ENCODE results near the gene DTX3L.
"Not testable (repeated sequence)": the region's sequence is repeated elsewhere in the genome, so short reads cannot be mapped to it uniquely, and the experiment has no call there.

The DTX3L gene

GRCh38 chr3:122562923-122563716 is 1.0 kb upstream of the DTX3L start:
- no peak for DNase-seq

DNA sequence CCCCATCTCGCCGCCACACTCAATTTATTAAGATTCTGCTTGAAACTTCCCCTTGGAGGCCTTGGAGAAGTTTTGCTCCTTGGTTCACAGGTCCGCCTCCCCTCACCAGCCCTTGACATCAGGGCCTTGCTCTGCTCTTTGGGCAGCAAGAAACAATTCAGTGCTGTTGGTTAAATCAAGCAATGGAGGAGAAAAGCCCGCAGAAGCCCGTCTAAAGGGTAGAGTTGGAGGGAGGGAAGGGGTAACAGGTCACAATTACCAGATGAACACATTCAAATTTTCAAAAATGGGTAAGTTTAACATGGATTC is 467 bp upstream of the DTX3L start:
- DNase-seq = peak; percentile 34

- DNase-seq = not testable (repeated sequence)
Observed at GRCh38 chr3:122568131-122568530, 4.0 kb downstream of the DTX3L start.

- no peak for DNase-seq
Observed at GRCh38 chr3:122568755-122569154, 4.6 kb downstream of the DTX3L start.

- peak; percentile 61 for DNase-seq
Observed at GRCh38 chr3:122572940-122573412, 8.8 kb downstream of the DTX3L start.

DNA sequence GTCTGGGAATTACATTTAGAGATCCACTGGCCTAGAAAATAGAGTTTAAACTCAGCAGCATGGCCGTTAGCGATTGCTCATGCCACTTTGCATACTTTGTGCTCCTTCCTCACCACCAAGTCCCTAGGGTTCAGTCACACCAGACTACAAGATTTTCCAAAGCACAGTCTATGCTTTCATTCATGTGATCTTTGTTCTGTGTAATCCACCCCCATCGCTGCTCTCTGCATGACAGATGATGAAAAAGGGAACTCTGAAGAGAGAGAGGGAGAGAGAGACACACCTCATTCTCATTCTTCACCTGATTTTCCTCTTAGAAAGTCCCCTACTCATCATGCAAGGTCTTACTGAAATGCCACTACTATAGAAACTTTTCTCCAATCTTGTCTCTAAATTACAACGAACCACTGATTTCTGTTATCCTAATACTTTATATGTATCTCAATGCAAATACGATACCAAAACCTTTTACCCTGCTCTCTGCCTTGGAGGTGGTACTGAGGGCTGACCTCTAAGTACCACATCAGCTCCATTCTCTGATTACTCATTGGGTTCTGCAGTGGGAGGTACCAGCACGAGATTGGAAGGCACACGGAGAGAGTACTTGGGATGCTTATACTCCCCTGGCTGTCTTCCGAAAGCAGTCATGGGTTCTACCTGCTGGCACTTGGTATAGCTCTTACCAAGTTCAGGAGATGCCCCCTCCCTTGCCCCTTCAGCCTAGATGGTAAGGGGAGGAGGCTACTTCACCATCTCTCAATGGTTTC is 12.2 kb downstream of the DTX3L start:
- DNase-seq = peak; percentile 62

- DNase-seq = peak; percentile 67
Observed at GRCh38 chr3:122577409-122578031, 13.4 kb downstream of the DTX3L start, which contains the start of gene PARP15. Gene PARP15 (plus strand): TSS chr3:122577650. CDS start chr3:122577668, 18 bp downstream.

- no peak for DNase-seq
Observed at GRCh38 chr3:122578069-122578740, 14.1 kb downstream of the DTX3L start.

DNA sequence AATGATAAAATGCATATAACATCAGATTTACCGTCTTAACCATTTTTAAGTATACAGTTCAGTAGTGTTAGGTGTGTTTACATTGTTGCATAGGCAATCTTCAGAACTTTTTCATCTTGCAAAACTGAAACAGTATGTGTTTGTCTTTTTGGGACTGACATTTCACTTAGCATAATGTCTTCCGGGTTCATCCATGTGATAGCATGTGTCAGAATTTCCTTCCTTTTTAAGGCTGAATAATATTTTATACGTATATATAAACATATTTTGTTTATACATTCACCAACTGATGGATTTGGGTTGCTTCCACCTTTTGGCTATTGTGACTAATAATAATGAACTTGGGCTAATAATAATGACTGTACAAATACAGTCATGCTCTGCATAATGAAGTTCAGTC is 16.3 kb downstream of the DTX3L start:
- DNase-seq = no peak

DNA sequence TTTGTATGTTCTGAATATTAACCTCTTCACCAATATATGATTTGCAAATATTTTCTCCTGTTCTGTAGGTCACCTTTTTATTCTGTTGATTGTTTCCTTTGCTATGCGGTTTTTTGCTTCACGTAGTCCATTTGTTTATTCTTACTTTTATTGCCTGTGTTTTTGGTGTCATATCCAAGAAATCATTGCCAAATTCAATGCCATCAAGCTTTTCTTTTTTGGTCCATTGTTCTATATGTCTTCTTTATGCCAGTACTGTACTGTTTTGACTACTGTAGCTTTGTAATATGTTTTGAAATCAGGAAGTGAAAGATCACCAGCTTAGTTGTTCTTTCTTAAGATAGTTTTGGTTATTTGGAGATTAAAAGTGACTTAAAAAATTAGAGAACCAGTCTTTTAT is 17.5 kb downstream of the DTX3L start:
- no peak for DNase-seq

- DNase-seq = no peak
Observed at GRCh38 chr3:122582390-122582789, 18.3 kb downstream of the DTX3L start.

- DNase-seq = no peak
Observed at GRCh38 chr3:122586098-122586497, 22.0 kb downstream of the DTX3L start.

DNA sequence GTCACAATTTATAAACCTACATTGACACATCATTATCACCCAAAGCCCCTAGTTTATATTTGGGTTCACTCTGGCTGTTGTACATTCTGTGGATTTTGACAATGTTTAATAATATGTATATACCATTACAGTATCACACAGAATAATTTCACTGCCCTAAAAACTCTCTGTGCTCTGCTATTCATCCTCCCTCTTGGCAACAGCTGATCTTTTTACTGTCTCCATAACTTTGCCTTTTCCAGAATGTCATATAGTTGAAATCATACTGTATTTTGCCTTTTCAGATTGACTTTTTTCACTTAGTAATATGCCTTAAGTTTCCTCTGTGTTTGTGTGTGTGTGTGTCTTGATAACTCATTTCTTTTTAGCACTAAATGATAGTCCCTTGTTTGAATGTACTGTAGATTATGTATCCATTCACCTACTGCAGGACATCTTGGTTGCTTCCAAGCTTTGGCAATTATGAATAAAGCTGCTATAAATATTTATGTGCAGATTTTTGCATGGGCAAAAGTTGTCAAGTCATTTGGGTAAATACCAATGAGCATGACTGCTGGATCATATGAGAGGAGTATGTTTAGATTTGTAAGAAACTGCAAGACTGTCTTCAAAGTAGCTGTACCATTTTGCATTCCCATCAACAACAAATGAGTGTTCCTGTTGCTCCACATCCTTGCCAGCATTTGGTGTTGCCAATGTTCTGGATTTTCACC is 22.8 kb downstream of the DTX3L start:
- DNase-seq = no peak

- no peak for DNase-seq
Observed at GRCh38 chr3:122587572-122587971, 23.4 kb downstream of the DTX3L start.

DNA sequence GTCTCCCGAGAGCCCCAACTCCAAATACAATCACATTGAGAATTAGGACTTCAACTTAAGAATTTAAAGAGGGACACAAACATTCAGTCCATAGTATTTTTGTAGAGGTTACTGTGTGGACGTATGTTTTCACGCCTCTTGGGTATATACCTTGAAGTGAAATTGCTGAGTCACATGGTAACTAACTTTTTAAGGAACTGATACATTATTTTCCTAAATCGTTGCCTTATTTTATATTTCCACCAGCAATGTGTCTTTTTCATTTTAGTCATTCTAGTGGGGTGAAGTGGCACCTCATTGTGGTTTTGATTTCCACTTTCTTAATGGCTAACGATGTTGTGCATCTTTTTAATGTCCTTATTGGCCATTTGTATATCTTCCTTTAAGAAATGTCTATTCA is 25.2 kb downstream of the DTX3L start:
- peak; percentile 12 for DNase-seq

DNA sequence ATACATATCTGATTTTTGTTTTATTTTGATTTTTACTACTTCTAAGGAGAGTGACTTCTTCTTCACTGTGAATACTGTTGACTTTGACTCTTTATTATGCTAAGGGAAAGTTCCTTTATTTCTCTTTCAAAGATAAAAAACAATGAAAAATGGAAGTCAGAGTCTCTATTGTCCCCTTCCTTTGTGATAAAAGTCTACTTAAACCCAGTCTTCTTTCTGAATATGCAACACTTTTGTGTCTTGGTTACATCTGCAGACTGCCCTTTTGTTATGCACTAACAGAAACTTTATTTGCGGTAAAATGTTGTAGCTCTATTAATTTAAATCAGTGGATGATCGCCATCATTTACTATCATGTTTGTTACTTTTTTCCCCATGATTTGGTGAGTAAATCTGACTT is 26.5 kb downstream of the DTX3L start:
- no peak for DNase-seq

- DNase-seq = no peak
Observed at GRCh38 chr3:122594025-122594424, 29.9 kb downstream of the DTX3L start.

- no peak for DNase-seq
Observed at GRCh38 chr3:122598151-122598550, 34.0 kb downstream of the DTX3L start.

GRCh38 chr3:122598556-122598955 is 34.4 kb downstream of the DTX3L start:
- no peak for DNase-seq

- DNase-seq = no peak
Observed at GRCh38 chr3:122602011-122602710, 38.0 kb downstream of the DTX3L start.

GRCh38 chr3:122603056-122603455 is 38.9 kb downstream of the DTX3L start:
- DNase-seq = no peak

- no peak for DNase-seq
Observed at GRCh38 chr3:122606330-122606729, 42.2 kb downstream of the DTX3L start.
